Measurements from ENCODE around the gene TTC3. TPM values are rescaled to one million over a fixed set of nuclear protein-coding genes. Genes with fewer than 3 reads are reported as not detected.

TTC3 gene
- total RNA-seq, 3 donors from 2014 or later (not counting 1 experiment from before 2014, with no cell fraction given), result 83.1 to 97.4 (median 88.3) TPM

DNA sequence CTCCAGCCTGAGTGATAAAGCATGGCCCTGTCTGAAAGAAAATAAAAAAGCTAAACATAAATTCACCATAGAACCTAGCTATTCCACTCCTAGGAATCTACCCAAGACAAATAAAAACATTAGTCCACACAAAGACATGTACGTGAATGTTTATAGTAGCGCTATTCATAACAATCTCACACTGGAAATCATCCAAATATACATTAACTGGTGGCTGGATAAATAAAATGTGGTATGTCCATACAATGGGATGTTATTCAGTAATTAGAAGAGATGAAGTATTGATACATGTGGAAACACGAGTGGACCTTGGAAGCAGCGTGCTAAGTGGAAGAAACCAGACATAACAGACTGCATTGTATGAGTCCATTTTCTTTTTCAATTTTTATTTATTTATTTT, 36.9 kb upstream of the TTC3 start:
- 83% methylated on average over 2 of the region's 4 CpGs for WGBS (ENCODE audit: insufficient coverage)
- Mint-ChIP-seq H3K4me1 (no peaks in the 10 kb centered on the region), H3K9me3 (no peaks in the 10 kb centered on the region), H3K27ac (no peak overlapping the region), H3K36me3 (no peaks in the 10 kb centered on the region), H3K4me3 (no peak overlapping the region), H3K27me3 (ENCODE audit: low read depth in 2 of 2) (peaks cover 2 to 7% of the 10 kb centered on the region in 2 donors)
- no peaks in the 10 kb centered on the region for H3K4me1 ChIP-seq (ENCODE audit: control insufficient read depth, insufficient read depth, low read length)
- ATAC-seq, result no peak
- intact Hi-C loops (cut with micrococcal nuclease), result no loop called here
- TF ChIP-seq, protein P1, sequence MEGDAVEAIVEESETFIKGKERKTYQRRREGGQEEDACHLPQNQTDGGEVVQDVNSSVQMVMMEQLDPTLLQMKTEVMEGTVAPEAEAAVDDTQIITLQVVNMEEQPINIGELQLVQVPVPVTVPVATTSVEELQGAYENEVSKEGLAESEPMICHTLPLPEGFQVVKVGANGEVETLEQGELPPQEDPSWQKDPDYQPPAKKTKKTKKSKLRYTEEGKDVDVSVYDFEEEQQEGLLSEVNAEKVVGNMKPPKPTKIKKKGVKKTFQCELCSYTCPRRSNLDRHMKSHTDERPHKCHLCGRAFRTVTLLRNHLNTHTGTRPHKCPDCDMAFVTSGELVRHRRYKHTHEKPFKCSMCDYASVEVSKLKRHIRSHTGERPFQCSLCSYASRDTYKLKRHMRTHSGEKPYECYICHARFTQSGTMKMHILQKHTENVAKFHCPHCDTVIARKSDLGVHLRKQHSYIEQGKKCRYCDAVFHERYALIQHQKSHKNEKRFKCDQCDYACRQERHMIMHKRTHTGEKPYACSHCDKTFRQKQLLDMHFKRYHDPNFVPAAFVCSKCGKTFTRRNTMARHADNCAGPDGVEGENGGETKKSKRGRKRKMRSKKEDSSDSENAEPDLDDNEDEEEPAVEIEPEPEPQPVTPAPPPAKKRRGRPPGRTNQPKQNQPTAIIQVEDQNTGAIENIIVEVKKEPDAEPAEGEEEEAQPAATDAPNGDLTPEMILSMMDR (IDR thresholded peaks at IDR 0.05), result no peak
- DNase-seq, result no peak
- no peaks in the 10 kb centered on the region for H3K9me3 ChIP-seq (ENCODE audit: control insufficient read depth, insufficient read depth, low read length)
- no peaks in the 10 kb centered on the region for H3K27me3 ChIP-seq (ENCODE audit: control insufficient read depth, insufficient read depth, low read length)
- H3K36me3 ChIP-seq (ENCODE audit: control insufficient read depth, insufficient read depth, low read length), result no peaks in the 10 kb centered on the region
- no peak overlapping the region for H3K4me3 ChIP-seq (ENCODE audit: low read length)
- no peak overlapping the region for H3K27ac ChIP-seq (ENCODE audit: low read length)

DNA sequence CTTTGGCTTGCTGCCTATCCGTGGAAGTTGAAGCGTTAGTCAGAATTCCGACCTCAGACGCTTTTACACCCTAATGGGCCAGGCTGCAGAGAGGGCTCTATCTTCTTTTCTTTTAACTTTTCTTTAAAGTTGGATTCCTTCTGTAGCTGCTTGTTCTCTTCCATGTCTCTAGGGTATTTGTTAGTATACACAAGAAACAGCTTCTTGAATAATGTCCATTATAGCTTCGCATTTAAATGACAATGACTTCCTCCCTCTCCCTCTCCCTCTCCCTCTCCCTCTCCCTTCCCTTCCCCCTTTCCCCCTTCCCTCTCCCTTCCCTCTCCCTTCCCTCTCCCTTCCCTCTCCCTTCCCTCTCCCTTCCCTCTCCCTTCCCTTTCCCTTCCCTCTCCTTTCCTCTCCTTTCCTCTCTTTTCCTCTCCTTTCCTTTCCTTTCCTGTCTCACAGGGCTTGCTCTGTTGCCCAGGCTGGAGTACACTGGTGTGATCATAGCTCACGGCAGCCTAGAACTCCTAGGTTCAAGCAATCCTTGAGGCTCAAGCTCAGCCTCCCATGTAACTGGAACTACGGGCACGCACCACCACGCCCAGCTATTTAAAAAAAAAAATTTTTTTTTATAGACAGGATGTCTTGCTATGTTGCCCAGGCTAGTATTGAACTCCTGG, 33.5 kb upstream of the TTC3 start:
- Histone ChIP-seq H3K36me3 (ENCODE audit: control insufficient read depth, insufficient read depth, low read length) (no peaks in the 10 kb centered on the region), H3K27me3 (ENCODE audit: control insufficient read depth, insufficient read depth, low read length) (no peaks in the 10 kb centered on the region), H3K27ac (ENCODE audit: low read length) (no peak overlapping the region), H3K9me3 (ENCODE audit: control insufficient read depth, insufficient read depth, low read length) (no peaks in the 10 kb centered on the region), H3K4me3 (ENCODE audit: low read length) (no peak overlapping the region), H3K4me1 (ENCODE audit: control insufficient read depth, insufficient read depth, low read length) (peaks cover 1% of the 10 kb centered on the region)
- H3K36me3 Mint-ChIP-seq, result no peaks in the 10 kb centered on the region
- intact Hi-C loops (cut with micrococcal nuclease), result no loop called here
- no peak for ATAC-seq
- peaks cover 0 to 7% of the 10 kb centered on the region in 2 donors for H3K27me3 Mint-ChIP-seq (ENCODE audit: low read depth in 2 of 2)
- no peaks in the 10 kb centered on the region for H3K9me3 Mint-ChIP-seq
- peaks cover under 1 to 3% of the 10 kb centered on the region in 2 donors for H3K4me1 Mint-ChIP-seq
- no peak overlapping the region for H3K4me3 Mint-ChIP-seq
- TF ChIP-seq, protein P1 (IDR thresholded peaks at IDR 0.05), result no peak
- 93% methylated on average over 9 of the region's 9 CpGs for WGBS (ENCODE audit: insufficient coverage)
- H3K27ac Mint-ChIP-seq, result no peak overlapping the region
- no peak for DNase-seq

DNA sequence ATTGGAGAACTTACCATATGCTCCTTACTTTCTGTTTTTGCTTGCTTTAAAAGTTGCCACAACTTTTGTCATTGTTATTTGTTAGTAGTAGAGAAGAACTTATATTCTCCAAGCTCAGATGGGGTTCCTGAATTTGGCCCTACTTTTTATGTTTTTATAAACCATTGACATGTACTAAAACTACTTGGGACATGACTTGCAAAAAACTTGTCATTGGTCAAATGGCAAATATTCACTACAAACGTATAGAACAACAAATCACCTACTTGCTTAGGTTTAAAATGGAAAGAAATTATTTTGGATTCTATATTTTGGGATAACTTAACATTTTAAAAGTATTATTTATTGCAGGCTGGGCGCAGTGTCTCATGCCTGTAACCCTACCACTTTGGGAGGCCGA, 32.8 kb upstream of the TTC3 start:
- H3K9me3 Mint-ChIP-seq, result no peaks in the 10 kb centered on the region
- H3K27me3 ChIP-seq (ENCODE audit: control insufficient read depth, insufficient read depth, low read length), result no peaks in the 10 kb centered on the region
- H3K4me1 ChIP-seq (ENCODE audit: control insufficient read depth, insufficient read depth, low read length), result peaks cover 8% of the 10 kb centered on the region
- H3K27ac Mint-ChIP-seq, result no peak overlapping the region
- no peak overlapping the region for H3K4me3 ChIP-seq (ENCODE audit: low read length)
- H3K4me1 Mint-ChIP-seq, result peaks cover 7 to 10% of the 10 kb centered on the region in 2 donors
- TF ChIP-seq, protein P1 (IDR thresholded peaks at IDR 0.05), result no peak
- H3K36me3 Mint-ChIP-seq, result no peaks in the 10 kb centered on the region
- H3K27me3 Mint-ChIP-seq (ENCODE audit: low read depth in 2 of 2), result peaks cover 0 to 7% of the 10 kb centered on the region in 2 donors
- no peak for DNase-seq
- intact Hi-C loops (cut with micrococcal nuclease), result no loop called here
- no peaks in the 10 kb centered on the region for H3K9me3 ChIP-seq (ENCODE audit: control insufficient read depth, insufficient read depth, low read length)
- 100% methylated on average over 1 of the region's 3 CpGs for WGBS (ENCODE audit: insufficient coverage)
- H3K36me3 ChIP-seq (ENCODE audit: control insufficient read depth, insufficient read depth, low read length), result no peaks in the 10 kb centered on the region
- no peak for ATAC-seq
- no peak overlapping the region for H3K4me3 Mint-ChIP-seq
- no peak overlapping the region for H3K27ac ChIP-seq (ENCODE audit: low read length)

Data from natural killer cell (primary cell).